ENCODE data around the gene WBP1L. TPM values are rescaled to one million over a fixed set of nuclear protein-coding genes. Genes with fewer than 3 reads are reported as not detected.

WBP1L gene
- total RNA-seq, 1 donor from 2014 or later, result 44.5 TPM

DNA sequence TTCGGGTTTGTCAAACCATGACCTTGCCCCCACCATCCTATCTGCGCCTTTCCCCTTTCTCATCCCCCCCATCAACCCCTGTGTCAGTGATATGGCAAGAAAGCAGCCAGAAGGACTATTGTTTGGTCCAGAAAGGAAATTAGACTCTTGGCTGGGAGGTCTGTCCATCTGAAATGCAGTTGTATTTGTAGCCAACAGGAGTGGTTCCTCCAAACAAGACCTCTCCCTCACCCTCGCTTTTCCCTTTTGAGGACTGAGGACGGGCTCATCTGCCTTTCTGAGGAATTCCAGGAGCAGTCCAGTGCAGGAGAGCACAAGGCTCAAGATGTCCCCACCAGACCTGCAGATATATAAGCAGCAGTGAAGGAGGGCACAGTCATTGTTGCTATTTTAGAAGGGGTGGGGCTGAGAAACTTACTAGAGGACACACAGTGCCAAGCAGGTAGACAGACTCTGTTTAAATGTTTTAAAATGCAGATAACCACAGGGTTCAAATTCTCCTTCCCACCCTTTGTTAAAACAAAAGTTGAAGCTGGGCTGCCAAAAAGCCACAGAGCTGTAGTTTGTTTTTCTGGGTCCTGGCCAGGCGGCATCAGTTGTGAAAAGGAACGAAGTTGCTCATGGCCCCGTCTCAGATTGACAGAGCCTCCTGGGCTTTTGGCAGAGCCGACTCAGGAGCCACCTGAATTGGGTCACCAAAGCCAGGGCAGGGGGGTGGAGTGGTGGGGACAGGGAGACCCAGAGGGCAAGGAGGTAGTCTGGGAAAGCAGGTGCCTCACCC is 56.1 kb downstream of the WBP1L start:
- TF ChIP-seq, protein P1, sequence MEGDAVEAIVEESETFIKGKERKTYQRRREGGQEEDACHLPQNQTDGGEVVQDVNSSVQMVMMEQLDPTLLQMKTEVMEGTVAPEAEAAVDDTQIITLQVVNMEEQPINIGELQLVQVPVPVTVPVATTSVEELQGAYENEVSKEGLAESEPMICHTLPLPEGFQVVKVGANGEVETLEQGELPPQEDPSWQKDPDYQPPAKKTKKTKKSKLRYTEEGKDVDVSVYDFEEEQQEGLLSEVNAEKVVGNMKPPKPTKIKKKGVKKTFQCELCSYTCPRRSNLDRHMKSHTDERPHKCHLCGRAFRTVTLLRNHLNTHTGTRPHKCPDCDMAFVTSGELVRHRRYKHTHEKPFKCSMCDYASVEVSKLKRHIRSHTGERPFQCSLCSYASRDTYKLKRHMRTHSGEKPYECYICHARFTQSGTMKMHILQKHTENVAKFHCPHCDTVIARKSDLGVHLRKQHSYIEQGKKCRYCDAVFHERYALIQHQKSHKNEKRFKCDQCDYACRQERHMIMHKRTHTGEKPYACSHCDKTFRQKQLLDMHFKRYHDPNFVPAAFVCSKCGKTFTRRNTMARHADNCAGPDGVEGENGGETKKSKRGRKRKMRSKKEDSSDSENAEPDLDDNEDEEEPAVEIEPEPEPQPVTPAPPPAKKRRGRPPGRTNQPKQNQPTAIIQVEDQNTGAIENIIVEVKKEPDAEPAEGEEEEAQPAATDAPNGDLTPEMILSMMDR (IDR thresholded peaks at IDR 0.05), result no peak
- DNase-seq, result no peak
- Histone ChIP-seq H3K9me3 (no peaks in the 10 kb centered on the region), H3K27ac (peak overlapping the region; percentile 75), H3K4me3 (no peak overlapping the region), H3K36me3 (peaks cover 28% of the 10 kb centered on the region), H3K27me3 (ENCODE audit: low read depth) (no peaks in the 10 kb centered on the region), H3K4me1 (peaks cover 87% of the 10 kb centered on the region)
- ATAC-seq, result no peak
- intact Hi-C loops (cut with DNase I), result loop anchor here (10.0 kb wide), 1 partner anchor 45 kb away; no protein-coding TSS in a partner anchor

DNA sequence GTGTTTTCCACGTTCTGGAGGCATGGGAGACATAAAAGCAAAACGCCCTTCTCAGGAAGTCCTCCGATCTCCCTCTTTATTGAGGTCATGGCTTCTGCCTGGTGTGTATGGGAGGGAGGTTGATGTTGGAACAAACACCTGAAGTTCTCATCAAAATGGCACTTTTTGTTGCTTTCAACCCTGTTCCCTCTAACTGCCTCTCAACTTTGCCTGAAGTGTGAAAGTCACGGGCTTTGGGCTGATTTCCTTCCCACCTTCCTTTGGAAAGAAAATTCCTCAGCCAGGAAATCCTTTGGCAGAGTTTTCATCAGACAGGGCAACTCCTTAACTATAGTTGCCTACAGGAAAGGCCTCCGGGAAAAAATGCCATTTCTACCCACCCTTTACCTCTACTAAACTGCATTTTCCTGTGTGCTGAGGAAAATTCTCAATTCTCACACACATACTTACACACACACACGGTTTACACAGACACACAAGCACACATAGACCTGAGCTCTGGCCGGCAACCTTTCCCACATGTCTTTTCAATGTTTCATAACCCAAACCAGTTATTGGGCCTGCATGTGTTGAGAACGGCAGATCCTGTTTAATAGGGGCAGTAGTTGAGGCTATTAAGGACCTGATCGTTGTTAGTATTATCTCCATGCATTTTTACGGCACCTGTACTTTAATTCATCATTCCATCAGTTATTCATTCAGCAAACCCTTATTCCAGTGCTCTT is 57.0 kb downstream of the WBP1L start:
- intact Hi-C loops (cut with DNase I), result loop anchor here (10.0 kb wide), 1 partner anchor 46 kb away; no protein-coding TSS in a partner anchor
- no peak overlapping the region for H3K4me3 ChIP-seq
- DNase-seq (no peak), ATAC-seq (no peak)
- H3K27ac ChIP-seq, result peak overlapping the region; percentile 75
- H3K27me3 ChIP-seq (ENCODE audit: low read depth), result no peaks in the 10 kb centered on the region
- H3K9me3 ChIP-seq, result no peaks in the 10 kb centered on the region
- peaks cover 33% of the 10 kb centered on the region for H3K36me3 ChIP-seq
- H3K4me1 ChIP-seq, result peaks cover 78% of the 10 kb centered on the region
- TF ChIP-seq, protein P1 (IDR thresholded peaks at IDR 0.05), result no peak

DNA sequence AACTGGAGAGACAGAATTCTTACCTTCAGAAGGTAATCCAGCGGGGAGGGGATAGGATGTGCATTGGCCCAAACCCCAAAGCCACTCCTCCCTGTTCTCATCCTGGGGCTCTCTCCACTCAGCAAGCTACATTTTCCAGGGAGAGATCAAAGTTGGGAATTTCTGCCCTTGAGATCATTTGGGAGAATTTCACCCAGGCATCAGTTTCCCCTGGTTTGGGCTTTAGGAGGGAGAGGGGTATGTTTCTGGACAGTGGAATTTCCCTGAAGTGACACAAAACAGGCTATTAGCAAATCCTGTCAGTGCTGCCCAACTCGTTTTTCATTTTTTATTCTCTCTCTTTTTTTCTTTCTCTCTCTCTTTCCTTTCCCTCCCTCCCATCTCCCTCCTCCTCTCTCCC is 57.7 kb downstream of the WBP1L start:
- Histone ChIP-seq H3K36me3 (peaks cover 40% of the 10 kb centered on the region), H3K4me1 (peaks cover 71% of the 10 kb centered on the region), H3K27me3 (ENCODE audit: low read depth) (no peaks in the 10 kb centered on the region), H3K27ac (peak overlapping the region; percentile 75), H3K9me3 (no peaks in the 10 kb centered on the region), H3K4me3 (no peak overlapping the region)
- ATAC-seq (no peak), DNase-seq (no peak)
- intact Hi-C loops (cut with DNase I), result loop anchor here (10.0 kb wide), 1 partner anchor 47 kb away; no protein-coding TSS in a partner anchor
- TF ChIP-seq, protein P1 (IDR thresholded peaks at IDR 0.05), result no peak

DNA sequence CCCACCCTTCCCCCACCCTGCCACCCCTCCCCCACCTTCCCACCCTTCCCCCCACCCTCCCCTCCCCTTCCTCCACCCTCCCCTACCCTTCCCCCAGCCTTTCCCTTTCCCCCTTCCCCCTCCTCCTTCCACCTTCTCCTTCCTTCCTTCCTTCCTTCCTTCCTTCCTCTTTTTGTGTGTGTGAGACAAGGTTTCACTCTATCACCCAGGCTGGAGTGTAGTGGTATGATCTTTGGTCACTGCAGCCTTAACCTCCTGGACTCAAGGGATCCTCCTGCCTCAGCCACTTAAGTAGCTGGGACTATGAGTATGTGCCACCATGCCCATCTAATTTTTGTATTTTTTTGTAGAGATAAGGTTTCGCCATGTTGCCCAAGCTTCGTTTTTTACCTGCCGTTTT is 58.2 kb downstream of the WBP1L start:
- Histone ChIP-seq H3K4me3 (no peak overlapping the region), H3K9me3 (no peaks in the 10 kb centered on the region), H3K27me3 (ENCODE audit: low read depth) (no peaks in the 10 kb centered on the region), H3K27ac (no peak overlapping the region), H3K4me1 (peaks cover 66% of the 10 kb centered on the region), H3K36me3 (peaks cover 41% of the 10 kb centered on the region)
- intact Hi-C loops (cut with DNase I), result loop anchor here (10.0 kb wide), 1 partner anchor 47 kb away; no protein-coding TSS in a partner anchor
- no peak for DNase-seq
- TF ChIP-seq, protein P1 (IDR thresholded peaks at IDR 0.05), result no peak
- peak in 1 of 2 donors; percentile 14 for ATAC-seq

DNA sequence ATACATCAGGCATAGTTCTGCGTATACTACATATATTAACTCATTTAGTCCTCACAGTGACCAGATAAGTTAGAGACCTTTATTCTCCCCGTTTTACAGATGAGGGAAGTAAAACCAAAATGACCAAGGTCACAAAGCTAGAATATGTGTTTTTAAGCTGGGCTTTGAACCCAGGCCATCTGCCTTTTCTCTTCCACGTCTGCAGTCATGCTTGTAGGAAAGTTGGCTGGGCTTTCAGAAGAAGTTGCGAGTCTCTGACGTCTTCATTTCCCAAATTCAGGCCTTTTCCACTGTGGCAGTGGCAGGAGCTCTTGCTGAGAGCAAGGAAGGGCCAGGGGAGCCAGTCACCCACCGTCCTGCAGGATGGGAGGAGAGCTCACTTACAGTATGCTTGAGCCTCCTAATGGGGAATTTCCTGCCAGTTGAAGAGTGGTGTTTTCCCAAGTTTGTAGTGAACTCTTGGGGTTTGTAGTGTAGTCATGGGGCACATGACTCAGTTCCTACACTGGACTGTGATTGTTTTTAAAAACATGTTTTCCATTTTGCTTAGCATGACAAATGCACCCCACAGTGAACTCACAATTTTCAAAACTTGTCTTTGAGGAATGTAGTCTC is 59.3 kb downstream of the WBP1L start:
- Histone ChIP-seq H3K9me3 (no peaks in the 10 kb centered on the region), H3K27me3 (ENCODE audit: low read depth) (no peaks in the 10 kb centered on the region), H3K4me1 (peaks cover 56% of the 10 kb centered on the region), H3K27ac (peak overlapping the region; percentile 67), H3K36me3 (peaks cover 38% of the 10 kb centered on the region), H3K4me3 (no peak overlapping the region)
- TF ChIP-seq, protein P1 (IDR thresholded peaks at IDR 0.05), result no peak
- intact Hi-C loops (cut with DNase I), result loop anchor here (10.0 kb wide), 1 partner anchor 48 kb away; no protein-coding TSS in a partner anchor
- DNase-seq, result no peak
- ATAC-seq, result peak; percentile 73 to 85

All from lower lobe of right lung (tissue), 2 donors.